GM18861 (cell line): ENCODE data around the gene ARHGEF40.
A peak's percentile ranks its signal among the peaks of the same experiment; 100 is the strongest.

Experiments
- ATAC-seq: cut with Tn5 transposase; IDR thresholded peaks from one replicate; pipeline ENCODE4 v1.9.1; 2021; ENCODE audit not compliant: unreplicated experiment

Gene ARHGEF40

GRCh38 chr14:21058903-21059302, 11.2 kb upstream of the ARHGEF40 start:
- no peak for ATAC-seq

DNA sequence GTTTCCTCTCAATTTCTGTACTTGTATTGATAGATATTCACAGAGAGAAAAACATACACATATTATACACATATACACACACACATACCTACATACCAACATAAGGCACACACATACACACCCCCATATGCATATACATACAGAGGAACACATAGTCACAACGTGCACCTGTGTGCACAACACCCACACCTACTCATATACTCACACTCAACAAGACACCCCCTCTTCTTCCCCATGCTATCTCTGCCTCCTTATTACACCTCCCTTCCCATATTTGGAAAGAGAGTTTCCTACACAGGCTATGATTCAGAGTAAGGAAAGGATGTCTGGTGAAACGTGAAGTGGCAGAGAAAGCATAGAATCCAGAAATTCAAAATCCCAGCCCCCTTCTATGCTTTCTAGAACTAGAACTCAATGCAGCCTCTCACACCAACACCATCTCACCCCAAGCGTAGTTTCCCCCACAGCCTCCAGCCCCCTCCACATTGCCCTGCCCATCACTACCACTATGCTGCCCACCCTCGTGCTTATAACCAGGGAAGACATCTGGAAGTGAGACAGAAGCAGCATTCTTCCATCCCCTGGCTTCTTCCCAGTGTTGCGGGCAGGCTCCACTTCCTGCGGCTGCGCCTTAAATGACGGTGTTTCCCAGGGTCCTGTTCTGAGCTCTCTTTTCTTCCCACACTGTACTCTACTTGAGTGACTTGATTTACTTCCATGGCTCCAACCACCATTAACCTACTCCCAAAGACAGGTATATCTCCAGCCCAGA, 10.1 kb upstream of the ARHGEF40 start:
- no peak for ATAC-seq

DNA sequence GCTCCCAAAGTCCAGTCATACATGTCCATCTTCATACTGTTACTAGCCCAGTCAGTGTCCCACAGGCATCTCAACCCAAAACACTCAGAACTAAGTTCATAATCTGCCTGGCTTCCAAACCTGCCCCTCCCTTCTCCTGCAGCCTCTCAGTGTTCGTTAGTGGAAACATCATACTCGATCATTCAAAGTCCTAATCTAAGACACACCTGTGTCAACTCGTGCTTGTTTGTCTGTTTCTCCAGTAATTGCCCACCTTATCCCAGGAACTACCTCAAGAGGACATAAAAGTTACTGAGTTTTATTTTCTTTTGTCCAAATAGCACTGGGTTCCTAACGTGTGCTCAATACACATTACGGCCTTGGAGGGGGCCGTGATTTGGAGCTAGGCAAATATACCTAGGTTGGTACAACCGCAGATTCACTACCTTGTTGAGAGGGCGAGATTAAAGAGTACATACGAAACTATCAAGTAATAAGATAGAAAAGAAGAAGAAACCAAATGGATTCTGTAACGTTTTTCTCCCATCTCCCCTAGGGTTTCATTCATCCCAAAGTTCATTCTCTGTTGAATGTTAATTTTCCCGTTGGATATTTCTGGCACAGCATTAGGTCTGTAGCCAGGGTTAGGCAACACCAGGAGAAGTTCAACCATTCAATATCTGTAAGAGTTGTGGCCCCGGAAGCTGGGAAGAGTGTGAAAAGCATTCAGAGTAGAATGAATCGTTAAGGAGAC, 9.3 kb upstream of the ARHGEF40 start:
- no peak for ATAC-seq

GRCh38 chr14:21061347-21061668, 8.8 kb upstream of the ARHGEF40 start:
- ATAC-seq, result no peak

DNA sequence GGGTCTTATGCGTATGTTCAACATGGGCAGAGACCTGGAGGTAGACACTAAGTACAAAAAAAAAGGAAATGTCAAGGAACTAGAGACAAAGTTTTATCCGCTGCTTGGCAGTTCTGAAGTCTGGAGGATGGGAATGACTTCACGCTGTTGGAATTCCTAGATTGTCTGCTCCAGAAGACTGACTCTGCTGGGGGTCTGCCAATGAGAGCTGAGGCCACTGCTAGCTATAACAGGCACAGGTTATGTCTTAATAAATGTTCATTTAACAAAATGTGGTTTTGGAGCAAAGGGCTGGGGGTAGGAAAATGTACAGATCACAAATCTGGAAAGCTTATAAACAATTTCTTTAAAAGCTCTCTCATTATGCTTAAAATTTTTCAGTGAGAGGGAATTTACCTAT, 6.6 kb upstream of the ARHGEF40 start:
- no peak for ATAC-seq

- ATAC-seq, result no peak
Measured at GRCh38 chr14:21066882-21067502, 3.1 kb upstream of the ARHGEF40 start.

DNA sequence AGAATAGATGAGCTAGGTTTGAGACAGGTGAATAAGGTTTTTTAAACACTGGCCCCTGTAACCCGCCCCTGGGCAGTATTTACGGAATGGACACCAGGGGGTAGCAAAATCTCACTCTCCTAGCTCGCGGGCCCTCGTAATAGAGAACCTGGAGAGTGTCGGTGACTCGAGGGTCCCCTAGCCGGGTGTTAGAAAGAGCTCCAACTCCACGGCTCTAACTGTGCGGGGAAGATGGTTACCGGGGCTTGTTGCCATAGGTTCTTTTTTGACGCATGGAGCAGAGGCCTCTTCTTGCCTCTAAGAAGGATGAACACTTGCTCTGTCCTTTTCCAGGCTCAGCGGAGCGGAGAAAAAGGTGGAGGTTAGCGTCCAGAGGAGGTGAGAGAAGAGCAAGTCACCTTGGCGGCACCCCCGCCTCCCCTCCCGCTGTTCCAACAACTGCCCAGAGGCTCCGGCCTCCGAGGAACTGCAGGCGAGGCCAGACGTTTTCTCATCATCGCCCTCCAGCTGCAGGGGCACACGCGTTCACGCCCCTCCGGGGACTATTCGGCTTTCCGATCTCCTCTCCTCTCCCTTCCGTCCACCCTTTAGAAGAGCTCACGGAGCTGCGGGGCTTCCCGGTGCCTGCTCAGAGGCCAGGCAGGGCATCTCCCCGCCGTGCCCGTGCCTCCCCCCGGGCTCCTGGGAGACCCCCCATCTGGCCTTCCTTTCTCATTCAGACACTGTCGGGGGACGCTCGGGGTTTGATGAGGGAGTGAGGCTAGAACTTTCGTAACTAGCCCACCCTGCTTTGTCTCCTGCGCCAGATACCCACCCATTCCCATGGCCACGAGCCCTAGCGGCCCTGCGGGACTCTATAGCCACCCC, 1.4 kb upstream of the ARHGEF40 start:
- ATAC-seq, result peak; percentile 33

DNA sequence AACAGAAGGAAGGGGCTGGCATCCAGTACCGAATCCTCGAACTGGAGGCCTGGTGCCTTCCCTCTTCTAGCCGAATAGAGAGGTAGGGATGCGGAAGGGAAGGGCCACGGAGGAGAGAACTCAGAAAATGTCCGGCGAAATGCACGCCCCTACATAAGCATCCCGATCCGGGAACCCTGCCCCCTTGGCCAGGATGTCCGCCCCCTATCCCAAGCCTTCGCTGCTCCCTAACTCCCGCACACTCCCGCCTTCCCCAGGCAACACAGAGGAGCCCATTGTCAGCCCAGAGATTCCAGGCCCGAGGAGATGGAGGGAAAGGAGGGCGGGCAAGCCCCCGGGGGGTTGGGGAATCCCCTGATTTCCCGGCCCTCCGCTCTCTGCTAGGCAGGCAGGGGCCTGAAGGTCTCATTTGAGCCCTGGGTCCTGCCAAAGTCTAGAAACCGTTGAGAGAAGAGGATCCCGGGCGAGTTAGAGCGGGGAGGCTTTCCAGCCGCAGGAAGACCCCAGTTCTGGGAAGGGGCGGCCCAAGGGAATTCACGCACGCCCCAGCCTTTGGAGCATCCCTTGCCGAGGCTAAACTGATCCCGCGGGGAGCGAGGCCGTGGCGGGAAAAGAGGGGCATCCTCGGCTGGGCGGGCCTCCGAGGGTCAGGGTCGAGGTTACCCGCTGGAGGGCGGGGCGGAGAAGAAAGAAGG, 569 bp upstream of the ARHGEF40 start:
- ATAC-seq, result no peak

- ATAC-seq, result peak; percentile 2
Measured at GRCh38 chr14:21070610-21071224, 613 bp downstream of the ARHGEF40 start.

DNA sequence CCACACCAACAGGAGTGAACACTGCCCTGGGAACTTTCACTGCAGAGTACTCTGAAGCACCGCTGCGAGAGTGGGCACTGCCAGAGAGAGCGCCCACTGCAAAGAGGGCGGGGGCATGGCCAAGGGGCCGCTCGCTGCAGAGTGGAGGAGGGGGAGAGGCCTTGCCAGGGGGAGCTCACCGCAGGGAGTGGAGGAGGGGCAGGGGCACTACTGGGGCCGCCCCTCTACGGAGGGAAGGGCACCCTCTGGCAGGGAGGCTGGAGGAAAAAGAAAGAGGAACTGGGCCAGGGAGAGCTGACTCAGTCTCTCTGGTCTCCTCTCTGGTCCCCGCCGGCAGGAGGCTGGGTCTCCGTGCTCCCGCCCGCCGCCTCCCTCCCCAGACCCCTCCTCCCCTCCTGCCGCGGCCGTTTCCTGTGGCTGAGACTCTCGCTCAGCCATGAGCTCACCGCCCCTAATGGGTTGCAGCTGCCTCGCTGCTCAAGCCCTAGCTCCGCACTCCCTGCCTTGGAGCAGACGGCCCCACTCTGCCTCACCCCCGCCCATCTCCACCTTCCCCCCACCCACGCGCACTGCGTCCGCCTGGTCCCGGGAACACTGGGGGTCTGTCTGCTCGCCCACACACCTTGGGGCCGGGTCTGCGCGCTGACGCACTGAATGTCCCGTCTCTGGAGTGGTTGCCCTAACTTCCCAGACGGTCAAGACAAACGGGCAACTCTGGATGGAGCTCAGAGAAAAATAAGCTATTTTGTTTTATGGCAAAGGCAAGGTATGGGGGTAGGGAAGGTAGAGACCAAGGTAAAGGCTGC, 1.3 kb downstream of the ARHGEF40 start:
- ATAC-seq, result peak; percentile 48

GRCh38 chr14:21072031-21072473, 1.9 kb downstream of the ARHGEF40 start:
- ATAC-seq, result no peak

DNA sequence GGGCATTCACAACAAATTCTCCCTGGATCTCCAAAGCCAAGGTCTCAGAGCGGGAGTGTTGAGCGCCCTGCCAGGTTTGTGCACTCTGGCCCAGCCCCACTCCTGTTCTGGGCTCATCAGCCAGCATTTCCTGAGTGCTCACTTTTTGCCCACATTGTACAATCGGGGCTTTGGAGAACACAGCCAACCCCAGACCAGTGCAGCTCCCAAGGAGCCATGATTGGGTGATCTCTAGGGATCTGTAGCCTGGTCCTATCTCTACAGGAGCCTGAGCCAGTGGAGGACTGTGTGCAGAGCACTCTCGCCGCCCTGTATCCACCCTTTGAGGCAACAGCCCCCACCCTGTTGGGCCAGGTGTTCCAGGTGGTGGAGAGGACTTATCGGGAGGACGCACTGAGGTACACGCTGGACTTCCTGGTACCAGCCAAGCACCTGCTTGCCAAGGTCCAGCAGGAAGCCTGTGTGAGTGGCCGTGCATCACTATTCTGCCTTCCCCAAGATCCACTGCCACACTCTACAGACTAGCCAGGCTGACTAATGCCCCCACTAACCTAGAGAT, 2.8 kb downstream of the ARHGEF40 start:
- no peak for ATAC-seq

DNA sequence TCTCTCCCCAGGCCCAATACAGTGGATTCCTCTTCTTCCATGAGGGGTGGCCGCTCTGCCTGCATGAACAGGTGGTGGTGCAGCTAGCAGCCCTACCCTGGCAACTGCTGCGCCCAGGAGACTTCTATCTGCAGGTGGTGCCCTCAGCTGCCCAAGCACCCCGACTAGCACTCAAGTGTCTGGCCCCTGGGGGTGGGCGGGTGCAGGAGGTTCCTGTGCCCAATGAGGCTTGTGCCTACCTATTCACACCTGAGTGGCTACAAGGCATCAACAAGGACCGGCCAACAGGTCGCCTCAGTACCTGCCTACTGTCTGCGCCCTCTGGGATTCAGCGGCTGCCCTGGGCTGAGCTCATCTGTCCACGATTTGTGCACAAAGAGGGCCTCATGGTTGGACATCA, 3.8 kb downstream of the ARHGEF40 start:
- no peak for ATAC-seq

DNA sequence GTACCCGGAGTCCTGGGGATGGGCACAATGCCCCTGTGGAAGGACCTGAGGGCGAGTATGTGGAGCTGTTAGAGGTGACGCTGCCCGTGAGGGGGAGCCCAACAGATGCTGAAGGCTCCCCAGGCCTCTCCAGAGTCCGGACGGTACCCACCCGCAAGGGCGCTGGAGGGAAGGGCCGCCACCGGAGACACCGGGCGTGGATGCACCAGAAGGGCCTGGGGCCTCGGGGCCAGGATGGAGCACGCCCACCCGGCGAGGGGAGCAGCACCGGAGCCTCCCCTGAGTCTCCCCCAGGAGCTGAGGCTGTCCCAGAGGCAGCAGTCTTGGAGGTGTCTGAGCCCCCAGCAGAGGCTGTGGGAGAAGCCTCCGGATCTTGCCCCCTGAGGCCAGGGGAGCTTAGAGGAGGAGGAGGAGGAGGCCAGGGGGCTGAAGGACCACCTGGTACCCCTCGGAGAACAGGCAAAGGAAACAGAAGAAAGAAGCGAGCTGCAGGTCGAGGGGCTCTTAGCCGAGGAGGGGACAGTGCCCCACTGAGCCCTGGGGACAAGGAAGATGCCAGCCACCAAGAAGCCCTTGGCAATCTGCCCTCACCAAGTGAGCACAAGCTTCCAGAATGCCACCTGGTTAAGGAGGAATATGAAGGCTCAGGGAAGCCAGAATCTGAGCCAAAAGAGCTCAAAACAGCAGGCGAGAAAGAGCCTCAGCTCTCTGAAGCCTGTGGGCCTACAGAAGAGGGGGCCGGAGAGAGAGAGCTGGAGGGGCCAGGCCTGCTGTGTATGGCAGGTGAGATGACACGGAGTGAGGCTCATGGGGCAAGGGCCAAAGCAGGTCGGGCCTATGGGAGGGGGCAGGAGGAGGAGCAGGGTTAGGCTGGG, 4.5 kb downstream of the ARHGEF40 start:
- no peak for ATAC-seq

GRCh38 chr14:21075719-21076437, 5.8 kb downstream of the ARHGEF40 start:
- no peak for ATAC-seq

GRCh38 chr14:21077672-21078071, 7.6 kb downstream of the ARHGEF40 start:
- ATAC-seq, result no peak

GRCh38 chr14:21078287-21078686, 8.2 kb downstream of the ARHGEF40 start:
- ATAC-seq, result no peak
